ENCODE measurements around the gene TNFRSF9.

The TNFRSF9 gene

DNA sequence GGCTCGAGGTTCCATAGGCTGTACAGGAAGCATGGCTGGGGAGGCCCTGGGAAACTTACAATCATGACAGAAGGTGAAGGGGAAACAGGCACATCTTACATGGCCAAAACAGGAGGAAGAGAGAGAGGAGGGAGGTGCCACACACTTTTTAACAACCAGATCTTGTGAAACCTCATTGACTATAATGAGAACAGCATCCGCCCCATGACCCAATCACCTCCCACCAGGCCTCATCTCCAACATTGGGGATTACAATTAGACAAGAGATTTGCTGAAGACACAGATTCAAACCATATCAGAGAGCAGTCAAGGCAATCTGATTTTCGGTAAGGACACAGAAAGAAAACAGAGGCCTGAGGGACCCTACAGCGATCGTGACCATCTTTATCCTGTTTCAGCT, 41.7 kb downstream of the TNFRSF9 start:
- no peak for TF ChIP-seq CTCF (IDR thresholded peaks at IDR 0.05; ENCODE audit: low read depth, low read length)
- no peak for DNase-seq (ENCODE audit: extremely low read depth, low read depth)

GRCh38 chr1:7896994-7897393, 43.6 kb downstream of the TNFRSF9 start:
- TF ChIP-seq CTCF (IDR thresholded peaks at IDR 0.05; ENCODE audit: low read depth, low read length), result no peak
- no peak for DNase-seq (ENCODE audit: extremely low read depth, low read depth)

- peak; percentile 43 for DNase-seq (ENCODE audit: extremely low read depth, low read depth)
- no peak for TF ChIP-seq CTCF (IDR thresholded peaks at IDR 0.05; ENCODE audit: low read depth, low read length)
Observed at GRCh38 chr1:7893529-7894180, 47.0 kb downstream of the TNFRSF9 start.

DNA sequence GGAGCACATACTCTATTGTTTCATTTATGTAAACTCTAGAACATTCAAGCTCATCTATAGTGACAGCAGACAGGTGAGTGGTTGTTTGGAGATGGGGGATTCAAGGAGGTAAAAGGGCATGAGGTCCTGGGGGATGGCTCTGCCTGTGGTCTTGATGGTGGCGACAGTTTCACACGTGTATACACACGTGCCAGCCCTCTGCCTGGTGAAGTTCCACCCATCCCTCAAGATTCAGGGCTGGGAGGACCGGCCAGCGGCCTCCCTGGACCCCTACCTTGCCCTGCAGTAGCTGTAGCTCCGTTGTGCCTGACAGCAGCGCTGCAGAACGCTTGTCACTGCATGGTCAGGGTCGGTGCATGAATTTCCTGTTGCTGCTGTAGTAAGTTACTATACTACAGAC, 48.8 kb downstream of the TNFRSF9 start:
- TF ChIP-seq CTCF (IDR thresholded peaks at IDR 0.05; ENCODE audit: low read depth, low read length), result no peak

DNA sequence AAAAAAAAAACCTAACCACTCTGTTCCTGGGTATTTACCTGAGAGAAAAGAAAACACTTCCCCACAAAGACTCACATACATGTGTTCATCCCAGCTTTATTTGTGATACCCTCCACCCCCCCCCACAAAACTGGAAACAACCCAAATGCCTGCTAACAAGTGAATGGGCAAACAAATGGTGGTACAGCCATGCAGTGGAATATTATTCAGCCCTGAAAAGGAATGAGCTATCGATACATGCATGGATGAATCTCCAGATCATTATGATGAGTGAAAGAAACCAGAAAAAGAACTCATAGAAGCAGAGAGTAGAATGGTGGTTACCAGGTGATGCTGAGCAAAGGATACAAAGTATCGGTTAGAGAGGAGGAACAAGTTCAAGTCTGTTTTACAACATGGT, 49.8 kb downstream of the TNFRSF9 start:
- no peak for DNase-seq (ENCODE audit: extremely low read depth, low read depth)
- TF ChIP-seq CTCF (IDR thresholded peaks at IDR 0.05; ENCODE audit: low read depth, low read length), result no peak

More for the DNA sequence above, 48.8 kb downstream of the TNFRSF9 start:
- no peak for DNase-seq (ENCODE audit: extremely low read depth, low read depth)

DNA sequence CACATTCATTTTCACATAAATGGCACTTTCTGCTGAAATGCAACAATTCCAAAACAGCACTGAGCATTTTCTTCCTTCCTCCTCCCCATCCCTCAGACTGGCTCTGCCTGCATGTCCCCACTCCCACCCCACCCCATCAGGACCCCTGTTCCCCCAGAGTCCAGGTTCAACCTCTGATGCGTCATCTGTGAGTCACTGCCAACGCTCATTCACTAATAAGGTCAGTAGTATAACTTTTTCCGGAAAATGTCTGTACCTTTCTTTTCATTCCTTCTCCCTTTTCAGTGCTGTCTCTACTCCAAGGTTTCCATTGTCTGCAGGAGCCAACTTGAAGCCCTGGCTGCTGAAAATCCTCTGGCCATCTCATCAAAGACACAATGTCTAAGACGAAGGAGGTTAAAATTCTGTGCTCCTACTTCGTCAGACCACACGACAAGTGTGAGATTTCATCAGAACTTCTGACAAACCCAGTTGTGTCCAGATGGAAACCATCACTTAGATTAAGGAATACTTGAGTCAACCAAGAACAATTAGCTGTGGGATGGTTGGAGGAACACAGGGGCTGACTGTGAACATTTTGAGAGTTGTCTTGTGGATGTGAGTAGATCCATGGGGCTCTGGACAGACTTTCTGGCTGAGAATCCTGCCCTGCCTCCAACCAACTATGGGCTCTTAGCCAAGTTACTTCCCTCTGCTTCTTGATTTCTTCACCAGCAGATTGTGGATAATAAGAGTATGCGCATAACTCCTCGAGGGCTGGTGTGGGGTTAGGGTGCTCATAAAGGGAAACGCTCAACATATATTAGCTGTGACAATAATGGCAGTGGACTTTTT, 52.2 kb downstream of the TNFRSF9 start:
- no peak for DNase-seq (ENCODE audit: extremely low read depth, low read depth)
- no peak for TF ChIP-seq CTCF (IDR thresholded peaks at IDR 0.05; ENCODE audit: low read depth, low read length)

DNA sequence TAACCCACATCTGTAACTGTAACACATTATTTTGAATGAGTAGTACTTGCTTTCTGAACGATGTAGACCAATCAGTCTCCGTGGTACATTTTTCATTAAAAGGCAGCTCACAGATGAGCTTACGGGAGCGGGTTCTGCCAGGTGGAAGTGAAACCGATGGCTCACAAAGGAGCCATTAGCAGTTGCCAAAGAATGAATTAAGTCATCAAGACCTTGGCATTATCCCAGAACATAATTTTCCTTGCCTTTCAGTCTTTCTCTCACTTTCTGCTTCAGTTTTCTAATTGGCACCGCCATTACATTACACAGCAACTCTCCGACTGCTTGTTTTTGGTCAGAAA, 54.3 kb downstream of the TNFRSF9 start:
- TF ChIP-seq CTCF (IDR thresholded peaks at IDR 0.05; ENCODE audit: low read depth, low read length), result no peak
- no peak for DNase-seq (ENCODE audit: extremely low read depth, low read depth)

Data from AG09319 (cell line).